HG02610 (cell line): ENCODE results near the gene SH3RF3.

Experiments
- ATAC-seq: cut with Tn5 transposase; IDR thresholded peaks from one replicate; pipeline ENCODE4 v1.9.1; 2021; ENCODE audit warnings: mild to moderate bottlenecking, moderate library complexity; ENCODE audit not compliant: unreplicated experiment

SH3RF3 gene

GRCh38 chr2:109404681-109405080 is 275.7 kb downstream of the SH3RF3 start:
- no peak for ATAC-seq

DNA sequence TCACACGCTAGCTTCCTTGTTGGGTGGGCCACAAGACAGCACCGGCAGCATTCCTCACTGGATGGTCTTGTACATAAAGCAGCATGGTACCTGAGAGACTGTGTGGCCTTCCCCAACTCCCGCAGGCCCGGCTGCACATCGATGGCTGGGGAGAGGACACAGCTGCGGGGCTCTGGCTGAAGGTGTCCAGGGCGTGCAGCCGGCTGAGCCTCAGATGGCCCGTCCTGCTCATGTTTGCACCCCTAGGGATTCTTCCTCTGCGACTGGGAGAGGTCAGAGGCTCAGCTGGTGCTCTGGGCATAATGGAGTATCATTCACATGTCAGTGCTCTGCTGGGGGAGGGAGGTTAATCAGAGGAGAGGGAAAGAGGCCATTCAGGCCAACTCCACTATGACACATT is 276.9 kb downstream of the SH3RF3 start:
- ATAC-seq, result no peak

GRCh38 chr2:109406301-109406700 is 277.3 kb downstream of the SH3RF3 start:
- ATAC-seq, result no peak

DNA sequence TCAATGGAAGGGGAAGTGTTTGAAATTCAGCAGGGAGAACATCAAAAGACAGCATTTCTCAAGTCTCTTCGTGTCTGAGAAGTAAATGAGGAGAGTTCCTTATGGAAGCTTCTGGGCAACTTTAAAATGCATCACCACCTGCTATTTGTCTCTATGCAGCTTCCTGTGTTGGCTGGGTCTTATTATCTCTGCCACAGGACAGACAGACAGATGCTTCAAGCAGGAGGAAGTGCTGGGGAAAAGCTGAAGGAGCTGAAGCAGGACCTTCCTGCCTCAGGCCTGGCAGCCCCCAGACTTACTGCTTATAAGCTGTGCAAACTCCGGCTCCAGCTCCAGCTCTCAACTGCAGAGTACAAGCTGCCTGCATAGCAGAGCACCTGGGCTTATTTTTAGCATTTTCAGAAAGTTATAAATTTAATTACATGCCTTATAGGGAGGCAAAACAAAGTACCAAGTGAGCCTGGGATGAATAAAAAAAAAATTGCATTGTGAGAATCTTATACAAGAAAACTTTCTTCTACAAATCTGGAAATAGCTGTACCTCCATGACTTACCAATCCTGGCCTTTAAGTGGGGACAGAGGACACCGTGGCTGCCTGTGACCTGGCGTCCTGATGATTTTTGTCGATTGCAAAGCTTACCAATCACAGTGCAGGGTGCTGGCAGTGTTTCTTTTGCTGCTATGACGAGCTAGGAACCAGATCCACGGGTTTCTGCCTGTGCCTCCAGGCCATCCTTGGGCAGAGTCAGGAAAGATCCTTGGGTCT is 278.5 kb downstream of the SH3RF3 start:
- no peak for ATAC-seq

- no peak for ATAC-seq
These were observed 279.0 kb downstream of the SH3RF3 start for GRCh38 chr2:109408043-109408335.

GRCh38 chr2:109409321-109410038 is 280.5 kb downstream of the SH3RF3 start:
- ATAC-seq, result no peak

GRCh38 chr2:109410039-109410815 is 281.2 kb downstream of the SH3RF3 start:
- ATAC-seq, result no peak

GRCh38 chr2:109411640-109412325 is 282.8 kb downstream of the SH3RF3 start:
- ATAC-seq, result no peak

DNA sequence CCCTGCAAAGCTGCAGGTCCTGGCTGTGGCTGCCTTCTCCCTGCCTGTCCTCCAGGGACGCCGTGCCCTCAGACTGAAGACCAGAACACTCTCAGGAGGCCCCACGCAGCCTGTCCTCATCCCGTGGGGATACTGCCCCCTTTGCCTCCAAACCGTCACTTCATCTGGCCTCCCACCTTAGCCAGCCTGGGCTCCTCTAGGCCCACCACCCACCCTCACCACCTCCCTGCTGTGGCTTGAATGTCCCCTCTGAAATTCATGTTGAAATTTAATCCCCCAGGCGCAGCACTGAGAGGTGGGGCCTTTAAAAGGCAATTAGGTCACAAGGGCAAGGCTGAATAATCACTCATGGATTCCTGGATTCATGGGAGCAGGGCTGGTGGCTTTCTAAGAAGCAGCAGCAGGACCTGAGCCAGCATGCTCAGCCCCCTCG is 286.6 kb downstream of the SH3RF3 start:
- ATAC-seq, result no peak

DNA sequence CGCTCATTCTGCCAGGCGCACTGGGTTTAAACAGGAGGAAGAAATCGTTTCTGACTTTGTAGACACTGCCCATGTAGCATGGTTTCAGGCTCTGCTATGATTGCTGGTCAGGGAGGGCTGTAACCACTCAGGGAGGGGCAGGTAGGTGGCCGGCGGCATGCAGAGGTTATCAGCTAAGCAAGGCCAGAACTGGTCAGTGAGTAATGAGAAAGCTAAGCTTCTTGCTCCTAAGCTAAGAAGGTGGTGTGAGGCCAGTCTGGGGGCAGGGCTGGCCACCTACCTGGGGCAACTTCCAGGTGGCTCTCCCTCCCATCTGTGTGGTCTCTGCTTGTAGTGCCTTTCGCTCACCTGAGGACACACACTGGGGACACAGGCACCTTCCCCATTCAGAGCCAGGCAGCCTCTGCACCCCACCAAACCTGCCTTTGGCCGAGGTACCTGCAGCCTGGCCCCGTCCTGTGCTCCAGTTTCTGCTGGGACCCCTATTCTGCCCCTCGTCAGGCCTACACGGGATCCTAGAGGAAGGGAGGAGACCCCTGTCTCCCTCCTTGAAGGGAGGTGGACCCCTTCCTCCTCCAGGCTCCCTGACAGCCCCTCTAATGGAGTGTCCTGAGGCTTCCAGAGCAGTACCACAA is 288.8 kb downstream of the SH3RF3 start:
- no peak for ATAC-seq

- no peak for ATAC-seq
These were observed 289.7 kb downstream of the SH3RF3 start for GRCh38 chr2:109418716-109419115.

- ATAC-seq, result no peak
These were observed 290.3 kb downstream of the SH3RF3 start for GRCh38 chr2:109419171-109419756.

GRCh38 chr2:109419960-109420370 is 291.0 kb downstream of the SH3RF3 start:
- no peak for ATAC-seq

DNA sequence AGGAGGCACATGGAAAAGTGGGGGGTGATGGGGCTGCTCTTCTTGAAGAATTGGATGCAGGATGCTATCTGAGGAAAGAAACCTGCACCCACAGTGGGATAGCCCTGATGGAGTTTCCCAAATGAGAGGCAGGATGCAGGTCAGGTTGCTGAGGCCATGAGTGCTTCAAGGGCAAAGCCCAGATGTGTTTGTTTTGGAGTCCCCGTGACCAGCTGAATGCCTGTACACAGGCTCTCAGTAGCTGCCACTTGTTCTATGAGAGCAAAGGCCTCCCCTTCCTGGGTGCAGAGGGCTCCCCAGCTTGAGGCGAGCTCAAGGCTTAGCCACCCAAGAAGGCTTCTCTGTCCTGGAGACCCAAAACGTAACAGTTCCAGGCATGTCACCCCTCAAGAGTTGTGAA is 292.1 kb downstream of the SH3RF3 start:
- ATAC-seq, result no peak

DNA sequence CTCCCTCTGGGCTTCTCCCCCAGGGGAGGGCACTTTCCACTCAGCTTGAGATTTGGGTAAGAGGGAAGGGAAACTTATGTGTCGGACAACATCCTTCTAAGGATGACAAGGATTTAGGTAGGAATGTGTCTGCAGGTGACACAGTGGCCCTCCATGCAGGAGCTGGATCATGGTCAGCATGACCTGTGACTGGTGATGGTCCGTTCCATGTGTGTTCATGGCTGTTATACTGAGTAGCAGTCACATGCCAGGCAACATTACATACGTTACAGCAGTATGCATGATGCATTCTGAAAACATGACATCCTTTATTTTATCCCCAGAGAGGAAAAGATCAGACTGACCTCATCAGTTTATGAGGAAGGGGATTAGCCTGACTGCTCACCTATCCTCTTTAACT is 292.6 kb downstream of the SH3RF3 start:
- no peak for ATAC-seq

- no peak for ATAC-seq
These were observed 293.2 kb downstream of the SH3RF3 start for GRCh38 chr2:109422071-109422757.

DNA sequence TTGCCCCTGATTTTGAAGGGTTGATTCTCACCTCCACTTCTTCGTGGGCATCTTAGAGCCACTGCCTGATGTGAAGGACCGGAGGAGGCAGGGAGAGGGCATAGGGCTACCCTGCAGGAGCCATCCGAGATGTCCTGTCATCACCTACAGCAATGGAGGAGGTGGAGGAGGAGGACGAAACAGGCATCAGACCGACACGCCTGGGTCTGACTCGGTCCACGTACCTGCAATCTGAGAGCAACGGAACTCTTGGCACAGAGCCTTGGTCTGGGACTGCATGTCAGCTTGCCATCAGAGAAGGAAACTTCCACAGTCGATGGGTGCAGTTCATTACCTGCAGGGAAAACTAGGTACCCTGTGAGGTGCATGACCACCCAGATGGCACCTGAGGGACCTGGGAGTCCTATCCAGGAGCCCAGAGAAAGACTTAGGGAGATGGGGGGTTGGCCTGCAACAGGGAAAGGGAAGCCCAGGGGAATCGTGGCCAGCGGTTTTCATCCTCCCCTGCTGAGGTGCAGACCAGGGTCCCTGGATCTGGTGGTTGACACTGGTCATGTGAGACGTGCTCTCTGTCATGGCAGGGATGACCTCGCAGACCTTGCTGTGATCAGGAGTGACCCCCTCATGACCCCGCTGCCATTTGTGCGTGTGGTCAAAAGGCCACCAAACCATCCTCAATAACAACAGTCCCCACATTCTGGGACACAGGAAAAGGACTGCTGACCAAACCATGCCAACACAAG is 293.9 kb downstream of the SH3RF3 start:
- ATAC-seq, result no peak

DNA sequence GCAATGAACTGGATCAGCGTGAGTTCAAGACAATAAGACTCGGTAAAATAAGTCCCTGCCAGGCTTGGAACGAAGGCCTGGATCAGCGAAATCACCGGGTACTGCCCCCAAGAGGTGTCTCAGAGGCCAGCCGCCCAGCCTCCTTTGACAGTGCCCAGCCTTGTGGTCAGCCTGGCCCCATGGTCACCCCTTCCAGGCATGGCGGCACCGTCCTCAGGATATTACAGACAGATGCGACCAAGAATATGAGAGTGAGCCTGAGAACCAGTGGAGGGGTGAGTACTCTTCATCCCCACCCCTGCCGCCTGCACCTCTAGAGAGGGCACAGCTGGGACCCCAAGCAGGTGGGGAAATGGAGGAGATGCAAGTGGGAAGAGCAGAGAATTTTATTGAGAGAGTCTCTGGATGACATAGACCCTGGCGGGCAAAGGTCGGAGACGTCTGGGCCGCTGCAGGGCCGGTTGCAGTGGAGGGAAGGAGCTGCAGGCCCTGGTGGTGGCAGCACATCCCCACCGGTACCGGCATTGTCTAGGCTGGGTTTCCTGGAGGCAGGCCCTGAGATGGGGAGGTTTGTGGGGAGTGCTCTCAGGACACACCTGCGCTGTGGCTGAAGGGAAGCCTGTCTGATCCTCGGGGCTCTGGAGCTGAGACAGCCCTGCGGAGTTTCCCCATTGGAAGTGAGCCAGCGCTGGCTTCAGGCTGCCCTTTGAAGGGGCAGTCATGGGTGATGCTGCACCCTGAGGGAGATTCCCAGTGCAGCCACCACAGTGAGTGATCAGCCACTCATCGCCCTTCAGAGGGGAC is 294.8 kb downstream of the SH3RF3 start:
- ATAC-seq, result no peak
